Activated naive CD8-positive, alpha-beta T cell treated with anti-CD3 and anti-CD28 coated beads for 36 hours (primary cell): Measurements from ENCODE around the gene MDN1. TPM values are rescaled to one million over a fixed set of nuclear protein-coding genes. Genes with fewer than 3 reads are reported as not detected.
"Not testable (repeated sequence)": the region's sequence is repeated elsewhere in the genome, so short reads cannot be mapped to it uniquely, and the experiment has no call there.

Experiments
- DNase-seq: peaks from one replicate; pipeline ENCODE4 v3.0.0; 2021
- H3K27ac Mint-ChIP-seq: one replicate; pipeline ENCODE4 v1.8.0; 2022; ENCODE audit warnings: mild to moderate bottlenecking, moderate library complexity, mixed read lengths
- H3K27me3 Mint-ChIP-seq: one replicate; pipeline ENCODE4 v1.8.0; 2022; ENCODE audit warnings: mild to moderate bottlenecking, mixed read lengths
- H3K36me3 Mint-ChIP-seq: one replicate; pipeline ENCODE4 v1.8.0; 2021; ENCODE audit warnings: mild to moderate bottlenecking, mixed read lengths
- H3K4me1 Mint-ChIP-seq: one replicate; pipeline ENCODE4 v1.8.0; 2021; ENCODE audit warnings: mixed read lengths
- H3K4me3 Mint-ChIP-seq: one replicate; pipeline ENCODE4 v1.8.0; 2022; ENCODE audit warnings: mild to moderate bottlenecking, moderate library complexity, mixed read lengths
- H3K9me3 Mint-ChIP-seq: one replicate; pipeline ENCODE4 v1.8.0; 2022; ENCODE audit warnings: mixed read lengths
- total RNA-seq, 2 experiments: library from RNA; stranded (reverse); gene quantifications; one replicate each; pipeline ENCODE4 v1.2.3, GENCODE V29; 2021

MDN1 gene
- 10 to 100 TPM; 64.4 to 66.8 TPM for total RNA-seq

- H3K36me3 Mint-ChIP-seq, result peaks cover 19% of the 10 kb centered on the region
- H3K4me3 Mint-ChIP-seq, result peak within 1 kb of the TSS; percentile 94
- H3K9me3 Mint-ChIP-seq, result no peaks in the 10 kb centered on the region
- peak within 1 kb of the TSS; percentile 95 for H3K27ac Mint-ChIP-seq
- H3K27me3 Mint-ChIP-seq, result no peaks in the 10 kb centered on the region
- peaks cover 23% of the 10 kb centered on the region for H3K4me1 Mint-ChIP-seq
- DNase-seq, result peak; percentile 93
Measured at GRCh38 chr6:89819336-89820130, at the start of gene MDN1. Gene MDN1, minus strand, starts transcription at chr6:89819794. Its CDS starts 187 bp downstream, at chr6:89819607.

- H3K27ac Mint-ChIP-seq, result no peak overlapping the region
Measured at GRCh38 chr6:89866024-89866678, 46.6 kb upstream of the MDN1 start.

GRCh38 chr6:89862698-89863097, 43.1 kb upstream of the MDN1 start:
- peaks cover 6% of the 10 kb centered on the region for H3K4me1 Mint-ChIP-seq
- no peak overlapping the region for H3K27ac Mint-ChIP-seq
- H3K27me3 Mint-ChIP-seq, result no peaks in the 10 kb centered on the region
- peaks cover 3% of the 10 kb centered on the region for H3K9me3 Mint-ChIP-seq
- peaks cover 71% of the 10 kb centered on the region for H3K36me3 Mint-ChIP-seq
- no peak for DNase-seq
- H3K4me3 Mint-ChIP-seq, result no peak overlapping the region

More at GRCh38 chr6:89866024-89866678, 46.6 kb upstream of the MDN1 start:
- no peak for DNase-seq
- Mint-ChIP-seq H3K4me1 (peaks cover 2% of the 10 kb centered on the region), H3K27me3 (no peaks in the 10 kb centered on the region), H3K9me3 (peaks cover 3% of the 10 kb centered on the region), H3K4me3 (no peak overlapping the region), H3K36me3 (peaks cover 66% of the 10 kb centered on the region)

GRCh38 chr6:89862273-89862672, 42.7 kb upstream of the MDN1 start:
- no peak overlapping the region for H3K27ac Mint-ChIP-seq
- H3K36me3 Mint-ChIP-seq, result peaks cover 67% of the 10 kb centered on the region
- peaks cover 6% of the 10 kb centered on the region for H3K4me1 Mint-ChIP-seq
- DNase-seq, result no peak
- H3K9me3 Mint-ChIP-seq, result peaks cover 3% of the 10 kb centered on the region
- no peaks in the 10 kb centered on the region for H3K27me3 Mint-ChIP-seq
- no peak overlapping the region for H3K4me3 Mint-ChIP-seq

GRCh38 chr6:89859744-89860143, 40.1 kb upstream of the MDN1 start:
- Mint-ChIP-seq H3K36me3 (peaks cover 50% of the 10 kb centered on the region), H3K9me3 (no peaks in the 10 kb centered on the region), H3K4me1 (peaks cover 6% of the 10 kb centered on the region), H3K27me3 (no peaks in the 10 kb centered on the region), H3K27ac (no peak overlapping the region), H3K4me3 (no peak overlapping the region)
- no peak for DNase-seq

GRCh38 chr6:89858041-89858440, 38.4 kb upstream of the MDN1 start:
- no peak overlapping the region for H3K4me3 Mint-ChIP-seq
- no peaks in the 10 kb centered on the region for H3K27me3 Mint-ChIP-seq
- peaks cover 6% of the 10 kb centered on the region for H3K4me1 Mint-ChIP-seq
- DNase-seq, result no peak
- no peak overlapping the region for H3K27ac Mint-ChIP-seq
- no peaks in the 10 kb centered on the region for H3K9me3 Mint-ChIP-seq
- peaks cover 48% of the 10 kb centered on the region for H3K36me3 Mint-ChIP-seq

GRCh38 chr6:89853068-89853467, 33.5 kb upstream of the MDN1 start:
- peaks cover 8% of the 10 kb centered on the region for H3K4me1 Mint-ChIP-seq
- DNase-seq, result no peak
- no peaks in the 10 kb centered on the region for H3K27me3 Mint-ChIP-seq
- H3K27ac Mint-ChIP-seq, result no peak overlapping the region
- no peaks in the 10 kb centered on the region for H3K9me3 Mint-ChIP-seq
- H3K4me3 Mint-ChIP-seq, result no peak overlapping the region
- peaks cover 40% of the 10 kb centered on the region for H3K36me3 Mint-ChIP-seq

GRCh38 chr6:89847513-89847912, 27.9 kb upstream of the MDN1 start:
- H3K27me3 Mint-ChIP-seq, H3K4me3 Mint-ChIP-seq, H3K9me3 Mint-ChIP-seq, DNase-seq, H3K27ac Mint-ChIP-seq: not testable (repeated sequence)
- Mint-ChIP-seq H3K4me1 (peaks cover 19% of the 10 kb centered on the region), H3K36me3 (peaks cover 21% of the 10 kb centered on the region)

GRCh38 chr6:89843070-89843469, 23.5 kb upstream of the MDN1 start:
- H3K4me3 Mint-ChIP-seq, result no peak overlapping the region
- H3K27me3 Mint-ChIP-seq, result no peaks in the 10 kb centered on the region
- H3K27ac Mint-ChIP-seq, result no peak overlapping the region
- peaks cover 32% of the 10 kb centered on the region for H3K4me1 Mint-ChIP-seq
- H3K36me3 Mint-ChIP-seq, result peaks cover 7% of the 10 kb centered on the region
- no peak for DNase-seq
- H3K9me3 Mint-ChIP-seq, result no peaks in the 10 kb centered on the region

GRCh38 chr6:89842228-89842627, 22.6 kb upstream of the MDN1 start:
- Mint-ChIP-seq H3K4me1 (peaks cover 32% of the 10 kb centered on the region), H3K36me3 (peaks cover 12% of the 10 kb centered on the region), H3K27me3 (no peaks in the 10 kb centered on the region), H3K4me3 (no peak overlapping the region), H3K9me3 (no peaks in the 10 kb centered on the region), H3K27ac (no peak overlapping the region)
- DNase-seq, result no peak

- DNase-seq, result no peak
Measured at GRCh38 chr6:89840538-89840937, 20.9 kb upstream of the MDN1 start.

GRCh38 chr6:89836639-89837222, 17.1 kb upstream of the MDN1 start:
- no peak overlapping the region for H3K4me3 Mint-ChIP-seq
- H3K27me3 Mint-ChIP-seq, result no peaks in the 10 kb centered on the region
- peaks cover 1% of the 10 kb centered on the region for H3K9me3 Mint-ChIP-seq
- peaks cover 54% of the 10 kb centered on the region for H3K4me1 Mint-ChIP-seq
- no peak for DNase-seq
- no peak overlapping the region for H3K27ac Mint-ChIP-seq
- peaks cover 61% of the 10 kb centered on the region for H3K36me3 Mint-ChIP-seq

More at GRCh38 chr6:89840538-89840937, 20.9 kb upstream of the MDN1 start:
- peaks cover 43% of the 10 kb centered on the region for H3K4me1 Mint-ChIP-seq
- peak overlapping the region; percentile 25 for H3K27ac Mint-ChIP-seq
- H3K27me3 Mint-ChIP-seq, result no peaks in the 10 kb centered on the region
- H3K9me3 Mint-ChIP-seq, result no peaks in the 10 kb centered on the region
- H3K4me3 Mint-ChIP-seq, result no peak overlapping the region
- peaks cover 27% of the 10 kb centered on the region for H3K36me3 Mint-ChIP-seq

GRCh38 chr6:89834884-89835792, 15.5 kb upstream of the MDN1 start:
- Mint-ChIP-seq H3K27me3 (no peaks in the 10 kb centered on the region), H3K36me3 (peaks cover 76% of the 10 kb centered on the region), H3K4me1 (peaks cover 53% of the 10 kb centered on the region)

GRCh38 chr6:89830170-89830809, 10.7 kb upstream of the MDN1 start:
- Mint-ChIP-seq H3K9me3 (peaks cover 1% of the 10 kb centered on the region), H3K27me3 (no peaks in the 10 kb centered on the region), H3K27ac (peak overlapping the region; percentile 98), H3K4me3 (peak overlapping the region; percentile 99), H3K4me1 (peaks cover 37% of the 10 kb centered on the region), H3K36me3 (peaks cover 49% of the 10 kb centered on the region)
- DNase-seq, result no peak

More at GRCh38 chr6:89834884-89835792, 15.5 kb upstream of the MDN1 start:
- peak; percentile 42 for DNase-seq
- H3K4me3 Mint-ChIP-seq, result peak overlapping the region; percentile 33
- H3K27ac Mint-ChIP-seq, result peak overlapping the region; percentile 90
- H3K9me3 Mint-ChIP-seq, result peaks cover 1% of the 10 kb centered on the region
